Neuron (in vitro differentiated cells): ENCODE results near the gene UST.
"Not testable (repeated sequence)": the region's sequence is repeated elsewhere in the genome, so short reads cannot be mapped to it uniquely, and the experiment has no call there.

Experiments used
- H2AFZ ChIP-seq: one replicate; pipeline ENCODE4 v1.6.1; 2013; ENCODE audit warnings: low read depth, mild to moderate bottlenecking, inconsistent platforms, low read length, moderate library complexity
- H3K27me3 ChIP-seq: one replicate; pipeline ENCODE4 v1.6.1; 2013; ENCODE audit warnings: low read length; ENCODE audit not compliant: insufficient read depth
- H3K36me3 ChIP-seq: one replicate; pipeline ENCODE4 v1.6.1; 2013; ENCODE audit warnings: low read length; ENCODE audit not compliant: insufficient read depth
- H3K4me1 ChIP-seq: one replicate; pipeline ENCODE4 v1.6.1; 2013; ENCODE audit warnings: low read length; ENCODE audit not compliant: insufficient read depth
- H3K4me3 ChIP-seq: 2 replicates; pipeline ENCODE4 v1.5.1; 2013; ENCODE audit warnings: mild to moderate bottlenecking, low read length, moderate library complexity
- H3K9me3 ChIP-seq: one replicate; pipeline ENCODE4 v1.6.1; 2013; ENCODE audit warnings: low read length

Gene UST

GRCh38 chr6:149031859-149032598 lies 285.2 kb downstream of the UST start:
- no peaks in the 10 kb centered on the region for H3K9me3 ChIP-seq
- no peaks in the 10 kb centered on the region for H3K36me3 ChIP-seq
- H3K27me3 ChIP-seq, result no peaks in the 10 kb centered on the region
- no peak overlapping the region for H3K4me3 ChIP-seq
- H2AFZ ChIP-seq, result no peak overlapping the region
- peaks cover 32% of the 10 kb centered on the region for H3K4me1 ChIP-seq

GRCh38 chr6:149032599-149033405 lies 286.0 kb downstream of the UST start:
- H3K27me3 ChIP-seq, result no peaks in the 10 kb centered on the region
- H3K4me3 ChIP-seq, result no peak overlapping the region
- no peaks in the 10 kb centered on the region for H3K9me3 ChIP-seq
- H3K36me3 ChIP-seq, result no peaks in the 10 kb centered on the region
- no peak overlapping the region for H2AFZ ChIP-seq
- peaks cover 38% of the 10 kb centered on the region for H3K4me1 ChIP-seq

GRCh38 chr6:149033454-149033853 lies 286.6 kb downstream of the UST start:
- H2AFZ ChIP-seq, result no peak overlapping the region
- peaks cover 38% of the 10 kb centered on the region for H3K4me1 ChIP-seq
- no peaks in the 10 kb centered on the region for H3K36me3 ChIP-seq
- H3K9me3 ChIP-seq, result no peaks in the 10 kb centered on the region
- H3K27me3 ChIP-seq, result no peaks in the 10 kb centered on the region
- H3K4me3 ChIP-seq, result no peak overlapping the region

GRCh38 chr6:149035766-149036165 lies 288.9 kb downstream of the UST start:
- Histone ChIP-seq H3K9me3 (no peaks in the 10 kb centered on the region), H2AFZ (no peak overlapping the region), H3K36me3 (no peaks in the 10 kb centered on the region), H3K27me3 (no peaks in the 10 kb centered on the region), H3K4me3 (no peak overlapping the region), H3K4me1 (peaks cover 38% of the 10 kb centered on the region)

- H3K9me3 ChIP-seq, result no peaks in the 10 kb centered on the region
- H3K4me3 ChIP-seq, result no peak overlapping the region
- peaks cover 5% of the 10 kb centered on the region for H3K36me3 ChIP-seq
- no peaks in the 10 kb centered on the region for H3K27me3 ChIP-seq
- no peak overlapping the region for H2AFZ ChIP-seq
- H3K4me1 ChIP-seq, result peaks cover 33% of the 10 kb centered on the region
These were observed 290.3 kb downstream of the UST start for GRCh38 chr6:149037051-149037671.

GRCh38 chr6:149039025-149039424 lies 292.2 kb downstream of the UST start:
- not testable (repeated sequence) for H3K9me3 ChIP-seq, H2AFZ ChIP-seq, H3K4me3 ChIP-seq, H3K36me3 ChIP-seq, H3K27me3 ChIP-seq
- peaks cover 15% of the 10 kb centered on the region for H3K4me1 ChIP-seq

- no peaks in the 10 kb centered on the region for H3K9me3 ChIP-seq
- H3K27me3 ChIP-seq, result no peaks in the 10 kb centered on the region
- peaks cover 9% of the 10 kb centered on the region for H3K4me1 ChIP-seq
- no peak overlapping the region for H2AFZ ChIP-seq
- H3K4me3 ChIP-seq, result no peak overlapping the region
- H3K36me3 ChIP-seq, result peaks cover 5% of the 10 kb centered on the region
These were observed 295.1 kb downstream of the UST start for GRCh38 chr6:149041953-149042352.

- Histone ChIP-seq H2AFZ (no peak overlapping the region), H3K36me3 (peaks cover 5% of the 10 kb centered on the region), H3K4me3 (no peak overlapping the region), H3K4me1 (peaks cover 3% of the 10 kb centered on the region), H3K27me3 (no peaks in the 10 kb centered on the region), H3K9me3 (no peaks in the 10 kb centered on the region)
These were observed 296.8 kb downstream of the UST start for GRCh38 chr6:149043476-149044130.

- no peaks in the 10 kb centered on the region for H3K27me3 ChIP-seq
- peaks cover 3% of the 10 kb centered on the region for H3K4me1 ChIP-seq
- peaks cover 5% of the 10 kb centered on the region for H3K36me3 ChIP-seq
- H2AFZ ChIP-seq, result no peak overlapping the region
- no peak overlapping the region for H3K4me3 ChIP-seq
- no peaks in the 10 kb centered on the region for H3K9me3 ChIP-seq
These were observed 297.7 kb downstream of the UST start for GRCh38 chr6:149044528-149044927.

- no peaks in the 10 kb centered on the region for H3K27me3 ChIP-seq
- no peak overlapping the region for H2AFZ ChIP-seq
- H3K4me1 ChIP-seq, result peaks cover 3% of the 10 kb centered on the region
- H3K4me3 ChIP-seq, result no peak overlapping the region
- peaks cover 5% of the 10 kb centered on the region for H3K36me3 ChIP-seq
- no peaks in the 10 kb centered on the region for H3K9me3 ChIP-seq
These were observed 298.6 kb downstream of the UST start for GRCh38 chr6:149045404-149045803.

GRCh38 chr6:149046164-149046821 lies 299.5 kb downstream of the UST start:
- H2AFZ ChIP-seq, result no peak overlapping the region
- H3K36me3 ChIP-seq, result peaks cover 3% of the 10 kb centered on the region
- H3K27me3 ChIP-seq, result no peaks in the 10 kb centered on the region
- H3K4me1 ChIP-seq, result peaks cover 3% of the 10 kb centered on the region
- H3K9me3 ChIP-seq, result no peaks in the 10 kb centered on the region
- H3K4me3 ChIP-seq, result no peak overlapping the region

GRCh38 chr6:149046822-149047246 lies 300.0 kb downstream of the UST start:
- Histone ChIP-seq H3K9me3 (no peaks in the 10 kb centered on the region), H3K36me3 (no peaks in the 10 kb centered on the region), H3K4me1 (peaks cover 3% of the 10 kb centered on the region), H3K4me3 (no peak overlapping the region), H3K27me3 (no peaks in the 10 kb centered on the region), H2AFZ (no peak overlapping the region)
